Measurements from ENCODE around the gene BRAT1.
A peak's percentile ranks its signal among the peaks of the same experiment; 100 is the strongest.

The BRAT1 gene

DNA sequence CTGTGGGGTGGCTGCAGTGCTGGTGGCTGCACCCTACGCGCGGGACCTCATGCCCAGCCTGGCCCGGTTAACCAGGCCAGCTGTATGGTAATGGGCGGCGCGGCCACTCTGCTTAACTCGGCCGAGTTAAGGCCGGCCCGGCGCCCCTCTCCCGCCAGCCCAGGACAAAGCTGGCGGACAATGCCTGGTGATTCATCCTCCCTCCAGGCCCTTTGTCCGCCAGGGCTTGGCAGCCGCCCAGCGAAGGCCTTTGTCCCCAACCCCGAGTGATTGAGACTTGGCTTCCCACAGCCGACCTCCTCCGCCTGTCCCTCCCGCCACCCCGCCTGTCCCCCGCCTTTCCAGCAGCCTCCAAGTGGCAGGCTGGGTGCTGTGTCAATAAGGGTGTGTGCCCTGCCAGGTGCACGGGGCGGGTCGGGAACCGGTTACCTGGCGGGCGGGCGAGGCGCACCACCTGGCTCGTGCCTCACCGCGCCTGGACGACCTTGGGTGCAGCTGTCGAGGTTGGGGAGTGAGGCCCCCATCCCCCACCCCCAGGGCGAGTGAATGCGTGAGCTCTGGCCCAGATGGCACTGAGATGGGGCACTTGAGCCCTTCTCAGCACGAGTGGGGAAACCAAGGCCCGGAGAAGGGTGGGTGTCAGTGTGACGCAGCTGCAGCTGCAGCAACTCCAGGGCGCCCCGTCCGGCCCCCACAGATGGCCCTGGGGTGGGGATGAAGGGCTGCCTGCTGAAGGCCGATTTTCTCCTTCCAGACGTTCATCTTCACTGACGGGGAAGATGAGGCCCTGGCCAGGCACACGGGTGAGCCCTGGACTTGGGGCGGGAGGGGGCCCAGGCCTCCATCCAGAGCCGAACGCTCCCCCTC, 31.1 kb downstream of the BRAT1 start:
- peak; percentile 87 to 91 for DNase-seq (ENCODE audit: low read depth in 1 of 2, low spot score in 1 of 2)
- no peak for TF ChIP-seq JUND (IDR thresholded peaks at IDR 0.05; ENCODE audit: low read depth)
- in situ Hi-C loops (cut with HindIII; ENCODE audit: low pct_unique_long_range_greater_than_20kb, low sequenced_read_pairs) = no loop called here

GRCh38 chr7:2523461-2523936, 31.8 kb downstream of the BRAT1 start:
- no peak for TF ChIP-seq JUND (IDR thresholded peaks at IDR 0.05; ENCODE audit: low read depth)
- peak; percentile 49 to 68 for DNase-seq (ENCODE audit: low read depth in 1 of 2, low spot score in 1 of 2)
- in situ Hi-C loops (cut with HindIII; ENCODE audit: low pct_unique_long_range_greater_than_20kb, low sequenced_read_pairs) = no loop called here

GRCh38 chr7:2522780-2523433, 32.4 kb downstream of the BRAT1 start:
- in situ Hi-C loops (cut with HindIII; ENCODE audit: low pct_unique_long_range_greater_than_20kb, low sequenced_read_pairs) = no loop called here
- no peak for TF ChIP-seq JUND (IDR thresholded peaks at IDR 0.05; ENCODE audit: low read depth)

GRCh38 chr7:2521952-2522591, 33.3 kb downstream of the BRAT1 start:
- in situ Hi-C loops (cut with HindIII; ENCODE audit: low pct_unique_long_range_greater_than_20kb, low sequenced_read_pairs) = no loop called here
- DNase-seq (ENCODE audit: low read depth in 1 of 2, low spot score in 1 of 2) = no peak
- no peak for TF ChIP-seq JUND (IDR thresholded peaks at IDR 0.05; ENCODE audit: low read depth)

More at GRCh38 chr7:2522780-2523433, 32.4 kb downstream of the BRAT1 start:
- DNase-seq (ENCODE audit: low read depth in 1 of 2, low spot score in 1 of 2) = peak in 1 of 2 experiments; percentile 77

DNA sequence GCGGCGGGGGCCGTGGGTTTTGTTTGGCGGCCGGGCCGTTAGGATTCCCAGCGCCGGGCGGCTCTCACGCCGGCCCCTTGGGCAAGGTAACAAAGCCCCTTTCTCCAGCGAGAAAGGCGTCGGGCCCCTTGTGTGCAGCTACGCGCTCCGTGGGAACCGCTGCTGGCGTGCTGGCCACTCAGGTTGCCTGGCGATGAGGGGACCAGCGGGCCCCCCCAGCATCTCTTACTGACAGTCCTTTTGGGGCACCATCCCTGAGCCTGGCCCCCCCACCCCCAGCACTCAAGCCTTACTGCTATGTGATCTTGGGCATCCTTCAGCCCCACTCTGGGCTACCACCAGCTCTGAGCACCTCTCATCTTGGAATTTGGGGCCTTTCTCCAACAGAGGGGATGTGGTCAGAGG, 34.0 kb downstream of the BRAT1 start:
- no peak for DNase-seq (ENCODE audit: low read depth in 1 of 2, low spot score in 1 of 2)
- no peak for TF ChIP-seq JUND (IDR thresholded peaks at IDR 0.05; ENCODE audit: low read depth)

DNA sequence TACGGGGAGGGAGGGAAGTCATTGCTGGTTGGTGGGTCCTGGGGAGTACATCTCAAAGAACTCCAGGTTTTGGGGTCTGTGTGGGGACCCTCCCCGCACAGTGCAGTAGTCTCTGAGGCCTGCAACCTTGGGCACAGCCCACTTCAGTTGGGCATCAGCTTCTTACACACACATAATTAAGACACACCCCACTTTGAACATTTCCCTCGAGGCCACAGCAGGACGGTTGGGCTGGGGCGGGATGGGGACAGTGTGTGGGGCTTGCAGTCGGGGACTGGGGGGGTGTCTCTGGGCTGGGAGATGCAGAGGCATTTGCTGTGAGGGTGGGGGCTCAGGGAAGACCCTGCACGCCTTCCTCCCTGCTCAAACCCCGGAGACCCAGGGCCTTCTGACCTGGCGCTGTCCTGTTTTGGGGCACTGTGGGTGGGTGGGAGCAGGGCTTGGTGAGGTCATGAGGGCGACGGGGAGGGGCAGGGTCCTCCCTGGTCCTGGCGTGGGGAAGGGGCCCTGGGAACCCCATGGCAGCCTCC, 34.5 kb downstream of the BRAT1 start:
- DNase-seq (ENCODE audit: low read depth in 1 of 2, low spot score in 1 of 2) = no peak
- in situ Hi-C loops (cut with HindIII; ENCODE audit: low pct_unique_long_range_greater_than_20kb, low sequenced_read_pairs) = no loop called here
- no peak for TF ChIP-seq JUND (IDR thresholded peaks at IDR 0.05; ENCODE audit: low read depth)

More for the DNA sequence above, 34.0 kb downstream of the BRAT1 start:
- in situ Hi-C loops (cut with HindIII; ENCODE audit: low pct_unique_long_range_greater_than_20kb, low sequenced_read_pairs) = no loop called here

- DNase-seq (ENCODE audit: low read depth in 1 of 2, low spot score in 1 of 2) = peak; percentile 54 to 79
- in situ Hi-C loops (cut with HindIII; ENCODE audit: low pct_unique_long_range_greater_than_20kb, low sequenced_read_pairs) = no loop called here
- TF ChIP-seq JUND (IDR thresholded peaks at IDR 0.05; ENCODE audit: low read depth) = no peak
Observed at GRCh38 chr7:2520131-2520760, 35.1 kb downstream of the BRAT1 start.

DNA sequence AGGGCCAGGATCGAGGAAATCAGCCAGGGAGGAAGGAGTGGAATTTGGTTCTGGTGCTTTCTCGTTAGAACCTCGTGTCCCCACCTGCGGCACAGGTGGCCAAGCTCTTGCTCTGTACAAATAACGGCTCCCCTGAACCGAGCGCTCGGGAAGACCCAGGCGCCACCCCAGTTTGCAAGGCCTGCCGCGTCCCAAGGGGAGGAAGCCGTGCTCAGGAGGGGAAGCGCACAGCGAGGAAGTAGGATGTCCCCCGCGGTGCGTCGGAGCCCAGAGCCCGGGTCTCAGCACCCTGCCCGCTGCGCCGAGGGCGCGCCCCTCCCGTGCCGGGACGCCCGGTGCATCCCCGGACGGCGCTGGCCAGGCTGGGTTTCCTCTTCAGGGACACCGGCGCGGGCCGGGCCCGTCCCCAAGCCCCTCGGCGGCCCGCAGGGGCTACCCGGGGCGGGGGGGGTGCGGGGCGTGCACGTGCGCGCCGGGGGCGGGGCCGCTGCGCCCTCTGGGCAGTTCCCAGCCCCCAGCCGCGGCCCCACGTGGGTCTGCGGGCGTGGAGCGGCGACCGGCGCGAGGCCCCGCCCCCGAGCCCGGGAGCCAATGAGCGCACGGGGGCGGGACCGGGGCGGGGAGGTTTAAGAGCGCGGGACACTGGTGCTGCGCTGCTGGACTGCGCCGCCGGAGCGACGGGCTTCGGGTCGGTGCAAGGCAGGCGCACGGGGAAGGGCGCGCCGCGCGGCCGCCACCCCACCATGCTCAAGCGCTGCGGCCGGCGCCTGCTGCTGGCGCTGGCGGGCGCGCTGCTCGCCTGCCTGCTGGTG, 36.0 kb downstream of the BRAT1 start, which contains the start of gene LFNG:
LFNG (plus strand) TSS at position 656 of the 812 bp plus-strand sequence; CDS start at position 744, 88 bp downstream.
- peak; percentile 96 to 99 for DNase-seq (ENCODE audit: low read depth in 1 of 2, low spot score in 1 of 2)
- no peak for TF ChIP-seq JUND (IDR thresholded peaks at IDR 0.05; ENCODE audit: low read depth)
- in situ Hi-C loops (cut with HindIII; ENCODE audit: low pct_unique_long_range_greater_than_20kb, low sequenced_read_pairs) = no loop called here

DNA sequence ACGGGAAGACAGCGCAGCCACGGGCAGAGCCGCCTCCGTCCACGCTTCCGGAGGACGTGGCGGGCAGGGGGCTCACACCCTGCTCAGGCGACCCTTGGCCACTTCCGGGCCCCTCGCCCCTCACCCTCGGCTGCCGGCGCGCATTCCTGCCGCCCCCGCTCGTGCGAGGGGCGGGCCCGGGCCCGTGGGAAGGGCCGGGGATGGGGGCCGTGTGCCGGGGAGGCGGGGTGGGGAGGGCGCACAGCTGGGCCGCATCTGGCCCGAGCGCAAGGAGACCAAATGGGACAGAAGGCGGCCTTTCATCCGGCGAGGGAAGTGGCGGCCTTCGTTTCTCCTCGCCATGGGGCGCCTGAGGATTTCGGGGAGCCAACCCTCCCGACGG, 36.6 kb downstream of the BRAT1 start:
- DNase-seq (ENCODE audit: low read depth in 1 of 2, low spot score in 1 of 2) = no peak
- in situ Hi-C loops (cut with HindIII; ENCODE audit: low pct_unique_long_range_greater_than_20kb, low sequenced_read_pairs) = no loop called here
- no peak for TF ChIP-seq JUND (IDR thresholded peaks at IDR 0.05; ENCODE audit: low read depth)

- in situ Hi-C loops (cut with HindIII; ENCODE audit: low pct_unique_long_range_greater_than_20kb, low sequenced_read_pairs) = no loop called here
- DNase-seq (ENCODE audit: low read depth in 1 of 2, low spot score in 1 of 2) = no peak
- TF ChIP-seq JUND (IDR thresholded peaks at IDR 0.05; ENCODE audit: low read depth) = no peak
Observed at GRCh38 chr7:2517678-2518507, 37.4 kb downstream of the BRAT1 start.

- TF ChIP-seq JUND (IDR thresholded peaks at IDR 0.05; ENCODE audit: low read depth) = no peak
- DNase-seq (ENCODE audit: low read depth in 1 of 2, low spot score in 1 of 2) = no peak
- in situ Hi-C loops (cut with HindIII; ENCODE audit: low pct_unique_long_range_greater_than_20kb, low sequenced_read_pairs) = no loop called here
Observed at GRCh38 chr7:2517026-2517425, 38.3 kb downstream of the BRAT1 start.
